HFF-Myc (cell line): Measurements from ENCODE around the gene TYSND1.
A peak's percentile ranks its signal among the peaks of the same experiment; 100 is the strongest.

Experiments
- DNase-seq: peaks from one replicate; pipeline ENCODE4 v3.0.0-alpha.2; 2011; ENCODE audit warnings: low read depth; ENCODE audit errors: extremely low read depth
- H3K4me3 ChIP-seq: replicated peaks from 2 replicates; pipeline ENCODE4 v1.5.1; 2011; ENCODE audit warnings: low read depth, mild to moderate bottlenecking, control low read depth, low read length
- TF ChIP-seq, protein P1 (sequence below): IDR thresholded peaks from 2 replicates; pipeline ENCODE4 v1.5.1; 2012; ENCODE audit warnings: mild to moderate bottlenecking, low read depth, low read length, control low read depth; ENCODE audit errors: missing control alignments

TYSND1 gene

DNA sequence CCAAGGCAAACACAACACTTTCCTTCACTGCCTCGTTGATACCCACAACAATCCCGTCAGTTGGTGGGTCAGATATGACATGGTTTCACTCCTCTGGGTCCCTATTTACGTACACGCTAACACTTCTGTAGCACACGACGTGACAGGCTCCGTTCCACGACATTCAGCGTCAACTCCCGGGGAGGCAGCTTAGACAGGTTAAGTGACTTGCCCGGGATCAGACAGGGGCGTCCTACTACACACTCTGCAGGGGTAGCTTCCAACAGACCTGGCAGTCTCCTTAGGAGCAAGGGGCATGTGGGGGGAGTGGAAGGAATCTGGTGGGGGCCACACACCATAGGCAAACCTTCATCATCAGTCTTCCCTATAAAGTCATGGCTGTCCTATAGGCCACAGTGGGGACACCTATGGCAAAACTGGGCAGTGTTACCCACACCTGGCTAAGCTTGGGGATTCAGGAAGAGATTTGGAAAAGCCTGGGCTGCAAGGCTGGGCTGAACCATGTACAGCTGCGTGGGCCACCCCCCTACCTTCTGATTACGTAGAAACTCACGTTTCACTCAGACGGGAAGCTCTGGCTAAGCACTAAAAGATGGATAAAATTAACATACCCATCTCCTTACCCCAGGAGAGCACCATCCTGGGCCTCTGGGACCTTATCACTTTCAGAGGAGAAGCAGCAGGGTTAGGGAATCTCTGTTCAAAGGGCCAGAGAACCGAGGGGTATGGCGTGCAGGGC is 2.0 kb downstream of the TYSND1 start:
- TF ChIP-seq, protein P1, sequence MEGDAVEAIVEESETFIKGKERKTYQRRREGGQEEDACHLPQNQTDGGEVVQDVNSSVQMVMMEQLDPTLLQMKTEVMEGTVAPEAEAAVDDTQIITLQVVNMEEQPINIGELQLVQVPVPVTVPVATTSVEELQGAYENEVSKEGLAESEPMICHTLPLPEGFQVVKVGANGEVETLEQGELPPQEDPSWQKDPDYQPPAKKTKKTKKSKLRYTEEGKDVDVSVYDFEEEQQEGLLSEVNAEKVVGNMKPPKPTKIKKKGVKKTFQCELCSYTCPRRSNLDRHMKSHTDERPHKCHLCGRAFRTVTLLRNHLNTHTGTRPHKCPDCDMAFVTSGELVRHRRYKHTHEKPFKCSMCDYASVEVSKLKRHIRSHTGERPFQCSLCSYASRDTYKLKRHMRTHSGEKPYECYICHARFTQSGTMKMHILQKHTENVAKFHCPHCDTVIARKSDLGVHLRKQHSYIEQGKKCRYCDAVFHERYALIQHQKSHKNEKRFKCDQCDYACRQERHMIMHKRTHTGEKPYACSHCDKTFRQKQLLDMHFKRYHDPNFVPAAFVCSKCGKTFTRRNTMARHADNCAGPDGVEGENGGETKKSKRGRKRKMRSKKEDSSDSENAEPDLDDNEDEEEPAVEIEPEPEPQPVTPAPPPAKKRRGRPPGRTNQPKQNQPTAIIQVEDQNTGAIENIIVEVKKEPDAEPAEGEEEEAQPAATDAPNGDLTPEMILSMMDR: no peak
- DNase-seq: no peak
- H3K4me3 ChIP-seq: peak overlapping the region; percentile 64

DNA sequence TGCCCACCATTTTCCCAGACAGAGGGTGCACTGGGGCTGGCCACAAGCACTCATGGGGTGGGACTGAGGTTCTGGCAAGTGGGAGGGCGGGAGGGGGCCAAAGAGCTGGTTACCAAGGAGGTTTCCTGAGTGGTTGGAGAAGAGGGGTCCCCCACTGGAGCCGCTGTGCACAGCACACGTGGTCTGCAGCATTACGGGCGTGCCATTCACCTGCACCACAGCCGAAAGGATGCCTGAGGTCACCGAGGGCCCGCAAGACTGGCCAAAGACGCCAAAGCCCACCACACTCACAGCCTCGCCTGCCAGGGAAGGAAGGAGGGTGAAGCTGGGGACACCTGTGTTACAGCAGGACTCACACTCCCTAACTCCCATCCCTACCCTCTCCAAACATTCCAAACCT is 3.9 kb downstream of the TYSND1 start:
- no peak for DNase-seq
- H3K4me3 ChIP-seq: no peak overlapping the region
- TF ChIP-seq, protein P1: no peak

DNA sequence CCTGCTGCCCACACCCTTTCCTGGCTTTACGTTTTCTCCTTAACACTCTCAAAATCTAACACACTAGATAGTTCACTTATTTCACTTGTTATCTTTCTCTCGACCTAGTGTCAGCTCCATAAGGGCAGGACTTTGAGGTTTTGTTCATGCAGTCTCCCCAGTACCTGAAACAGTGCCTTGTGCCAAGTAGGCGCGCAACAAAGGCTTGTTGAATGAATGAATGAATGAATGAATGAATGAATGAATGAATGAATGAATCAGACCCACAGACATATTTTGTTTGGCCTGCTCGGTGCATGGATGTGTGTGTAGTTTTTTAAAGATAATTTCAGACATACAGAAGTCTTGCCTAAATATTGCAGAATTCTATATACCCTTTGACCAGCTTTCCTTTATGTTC is 6.2 kb downstream of the TYSND1 start:
- no peak overlapping the region for H3K4me3 ChIP-seq
- DNase-seq: no peak
- TF ChIP-seq, protein P1: no peak

DNA sequence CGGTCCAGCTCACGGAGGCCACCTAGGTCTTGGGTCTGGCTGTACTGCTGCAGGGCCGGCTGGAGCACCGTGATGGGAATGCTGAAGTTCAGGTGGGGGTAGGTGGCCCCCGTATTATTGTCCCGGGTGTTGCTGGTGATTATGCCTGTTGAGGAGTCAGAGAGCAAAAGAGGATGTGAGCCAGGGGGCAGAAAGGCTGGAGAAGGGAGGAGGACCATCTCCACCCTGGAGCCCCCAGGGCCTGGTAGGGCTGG is 6.6 kb downstream of the TYSND1 start:
- TF ChIP-seq, protein P1: no peak
- no peak overlapping the region for H3K4me3 ChIP-seq
- DNase-seq: no peak

DNA sequence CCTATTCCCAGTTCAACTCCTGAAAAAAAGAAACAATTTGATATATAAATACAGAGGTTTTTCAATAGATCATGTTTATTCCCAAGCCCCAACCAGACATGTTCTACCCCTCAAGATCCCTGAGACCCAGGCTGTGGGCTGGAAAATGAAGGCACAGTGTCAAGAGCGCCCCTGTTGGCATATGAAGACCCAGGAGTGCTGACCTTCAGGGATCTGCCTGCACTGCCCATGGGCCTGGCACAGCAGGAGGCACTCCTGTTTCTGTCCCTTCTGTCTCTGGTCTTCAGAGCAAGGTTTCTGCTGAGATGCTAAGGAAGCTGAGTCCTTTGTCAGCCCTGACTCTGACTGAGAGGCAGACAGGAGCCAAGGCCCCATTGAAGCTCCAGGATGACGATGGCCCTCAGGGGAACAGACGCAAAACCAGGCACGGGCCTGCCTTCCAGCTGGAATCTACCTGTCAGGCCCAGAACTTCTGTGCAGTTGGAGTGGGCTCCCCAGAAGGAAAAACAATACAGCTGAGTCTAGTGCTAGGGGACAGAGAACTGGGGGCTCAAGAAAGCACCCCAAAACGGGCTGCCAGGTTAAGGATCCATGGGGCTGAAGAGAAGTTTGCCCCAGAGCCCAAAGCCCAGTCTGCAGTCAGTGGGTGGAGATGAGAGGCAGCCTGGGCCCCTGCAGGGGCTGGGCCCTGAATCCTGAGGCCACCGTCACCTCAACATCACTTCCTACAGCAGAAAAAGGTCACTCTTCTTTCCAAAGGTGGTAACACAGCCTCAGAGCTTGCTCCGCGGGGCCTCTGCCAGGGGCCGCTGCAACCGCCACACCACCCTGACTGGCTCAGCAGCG is 7.1 kb downstream of the TYSND1 start:
- no peak overlapping the region for H3K4me3 ChIP-seq
- DNase-seq: no peak
- TF ChIP-seq, protein P1: no peak

DNA sequence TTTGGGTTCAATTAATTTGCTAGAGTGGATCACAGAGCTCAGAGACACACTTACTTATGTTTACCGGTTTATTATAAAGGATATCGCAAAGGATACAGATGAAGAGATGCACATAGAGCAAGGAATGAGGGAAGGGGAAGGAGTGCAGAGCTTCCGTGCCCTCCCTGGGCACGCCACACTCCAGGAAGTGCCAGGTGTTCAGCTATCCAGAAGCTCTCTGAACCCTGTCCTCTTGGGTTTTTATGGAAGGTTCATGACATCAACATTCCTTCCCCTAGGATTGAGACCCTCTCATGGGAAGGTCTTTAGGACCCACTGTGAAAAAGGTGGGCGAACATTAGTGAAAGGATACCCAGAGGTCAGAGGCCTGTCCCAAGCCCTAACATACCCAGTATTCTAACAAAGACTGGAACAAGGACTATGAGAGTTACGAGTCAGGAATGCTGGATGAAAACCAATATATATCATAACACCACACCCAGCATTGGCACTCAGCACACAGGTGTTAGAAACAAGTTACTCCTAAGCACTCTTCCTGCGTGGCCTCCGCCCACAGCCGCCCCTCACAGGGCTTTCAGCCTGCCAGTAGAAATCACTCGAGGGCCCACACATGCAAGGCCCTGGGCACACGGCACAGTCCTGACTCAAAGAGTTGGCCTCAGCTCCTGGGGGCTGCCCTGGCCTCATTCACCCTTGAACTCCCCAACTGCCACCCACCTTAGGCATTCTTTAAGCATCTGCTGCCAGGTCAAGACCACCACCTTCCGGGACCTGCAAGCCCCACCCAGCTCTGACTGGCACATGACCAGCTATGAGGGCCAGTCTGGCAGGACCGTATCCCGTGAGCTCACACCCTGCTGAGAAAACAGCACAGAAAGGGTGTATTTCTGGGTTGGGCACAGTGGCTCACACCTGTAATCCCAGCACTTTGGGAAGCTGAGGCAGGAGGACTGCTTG is 8.3 kb downstream of the TYSND1 start:
- no peak for DNase-seq
- TF ChIP-seq, protein P1: no peak

More for the DNA sequence above, 8.3 kb downstream of the TYSND1 start:
- H3K4me3 ChIP-seq: no peak overlapping the region
